HCT116 (cell line): ENCODE measurements around the gene SHISA7. TPM values are rescaled to one million over a fixed set of nuclear protein-coding genes. Genes with fewer than 3 reads are reported as not detected.

ENCODE experiments used
- ATAC-seq: fragments of 200-7000 bp; cut with Tn5 transposase; 2 replicates; pipeline ENCODE4 v1.9.1; 2020; ENCODE audit warnings: mild to moderate bottlenecking, moderate library complexity
- BruUV-seq: library from RNA; stranded (reverse); fragments of 400-500 nt; replicated peaks from 2 replicates; lab custom pipeline; 2021; lab: Mats Ljungman, UMichigan
- CTCF ChIA-PET: fragments of 300-600 bp; sonication (Branson Sonifier 250); formaldehyde crosslinking; loops from one replicate; lab custom pipeline; 2021; ENCODE audit warnings: antibody characterized with exemption; lab: Charles Lee
- POLR2A ChIA-PET: fragments of 300-600, 350-600 bp; sonication (Branson Sonifier 250); formaldehyde crosslinking; loops from one replicate; lab custom pipeline; 2021; ENCODE audit warnings: antibody characterized with exemption; lab: Charles Lee
- RAD21 ChIA-PET, 2 experiments: fragments of 300-600 bp; sonication (Branson Sonifier 250); formaldehyde crosslinking; loops; one replicate each; lab custom pipeline; 2023; ENCODE audit warnings: low total read pairs in 2 of 2; ENCODE audit not compliant: uncharacterized antibody in 2 of 2, unreplicated experiment in 2 of 2, low non-redundant PET in 1 of 2; lab: Charles Lee
- DNase-seq: peaks from one replicate; pipeline ENCODE4 v3.0.0-alpha.2; 2010; ENCODE audit warnings: low read depth, low spot score
- H2AFZ ChIP-seq: fragments of 200-600 bp; shearing (Covaris generic), sonication (generic); 2 replicates; pipeline ENCODE4 v1.6.1; 2017; ENCODE audit warnings: low read depth, mixed run types, mixed read lengths, antibody characterized with exemption, low read length; ENCODE audit not compliant: poor library complexity, severe bottlenecking
- H3K27ac ChIP-seq: 2 replicates; pipeline ENCODE4 v1.5.1; 2012; ENCODE audit warnings: low read depth, low read length
- H3K27me3 ChIP-seq: fragments of 200-600 bp; sonication (generic); 2 replicates; pipeline ENCODE4 v1.6.1; 2016; ENCODE audit warnings: mixed run types, low read length, mixed read lengths; ENCODE audit not compliant: insufficient read depth
- H3K36me3 ChIP-seq, 2 experiments: fragments of 200-500 bp in 1 of 2; fragments of 200-600 bp in 1 of 2; sonication (Bioruptor generic) in 1 of 2; sonication (generic) in 1 of 2; 2 replicates each; pipeline versions ENCODE4 v1.5.1 to v1.6.1; 2014 to 2016; ENCODE audit warnings: low read length in 2 of 2, inconsistent platforms in 1 of 2, mixed read lengths in 1 of 2, mixed run types in 1 of 2; ENCODE audit not compliant: insufficient read depth in 2 of 2, control insufficient read depth in 1 of 2
- H3K4me1 ChIP-seq, 2 experiments: fragments of 200-600 bp in 1 of 2; sonication (generic) in 1 of 2; 2 replicates each; pipeline versions ENCODE4 v1.5.1 to v1.6.1; 2012 to 2017; ENCODE audit warnings: low read length in 2 of 2, inconsistent platforms in 1 of 2, mild to moderate bottlenecking in 1 of 2, mixed read lengths in 1 of 2, mixed run types in 1 of 2, moderate library complexity in 1 of 2; ENCODE audit not compliant: insufficient read depth in 2 of 2, control insufficient read depth in 1 of 2
- H3K4me2 ChIP-seq: fragments of 200-600 bp; sonication (generic); 2 replicates; pipeline ENCODE4 v1.6.1; 2017; ENCODE audit warnings: mixed run types, low read length, mixed read lengths
- H3K4me3 ChIP-seq, 2 experiments: fragments of 200-600 bp in 1 of 2; sonication (generic) in 1 of 2; replicated peaks in 1 of 2; 2 replicates each; pipeline ENCODE4 v1.5.1; 2011 to 2016; ENCODE audit warnings: low read length in 2 of 2, control low read depth in 1 of 2, low read depth in 1 of 2, mild to moderate bottlenecking in 1 of 2, mixed read lengths in 1 of 2, mixed run types in 1 of 2
- H3K79me2 ChIP-seq: fragments of 200-600 bp; sonication (generic); 2 replicates; pipeline ENCODE4 v1.6.1; 2017; ENCODE audit warnings: mild to moderate bottlenecking, mixed run types, low read length, moderate library complexity, mixed read lengths; ENCODE audit not compliant: insufficient read depth
- H3K9ac ChIP-seq: fragments of 200-600 bp; sonication (generic); 2 replicates; pipeline ENCODE4 v1.6.1; 2016; ENCODE audit warnings: low read length, mixed read lengths
- H3K9me2 ChIP-seq: fragments of 200-600 bp; sonication (generic), shearing (Covaris generic); 2 replicates; pipeline ENCODE4 v1.6.1; 2017; ENCODE audit warnings: mixed run types, mild to moderate bottlenecking, moderate library complexity; ENCODE audit not compliant: insufficient read depth
- H3K9me3 ChIP-seq, 2 experiments: fragments of 200-500 bp in 1 of 2; fragments of 200-600 bp in 1 of 2; sonication (Bioruptor generic) in 1 of 2; sonication (generic) in 1 of 2; 2 replicates each; pipeline ENCODE4 v1.6.1; 2014 to 2017; ENCODE audit warnings: low read length in 2 of 2, mixed read lengths in 2 of 2, inconsistent platforms in 1 of 2, low read depth in 1 of 2, mild to moderate bottlenecking in 1 of 2, mixed run types in 1 of 2, moderate library complexity in 1 of 2; ENCODE audit not compliant: control insufficient read depth in 1 of 2, insufficient read depth in 1 of 2
- H4K20me1 ChIP-seq: fragments of 200-600 bp; sonication (generic), shearing (Covaris generic); 2 replicates; pipeline ENCODE4 v1.6.1; 2017; ENCODE audit warnings: mixed run types, mild to moderate bottlenecking, moderate library complexity; ENCODE audit not compliant: insufficient read depth
- CBX3 ChIP-seq: IDR thresholded peaks from 2 replicates; pipeline ENCODE4 v1.6.1; 2012; ENCODE audit warnings: low read depth
- EGR1 ChIP-seq: IDR thresholded peaks from 2 replicates; pipeline ENCODE4 v1.6.1; 2012; ENCODE audit warnings: low read depth
- ELF1 ChIP-seq: IDR thresholded peaks from 2 replicates; pipeline ENCODE4 v1.6.1; 2012; ENCODE audit warnings: low read depth, borderline replicate concordance
- EZH2 ChIP-seq: fragments of 200-600 bp; sonication (generic); IDR thresholded peaks from 2 replicates; pipeline ENCODE4 v1.6.1; 2017; ENCODE audit warnings: antibody characterized with exemption, mixed run types
- EZH2phosphoT487 ChIP-seq: fragments of 200-600 bp; IDR thresholded peaks from 2 replicates; pipeline ENCODE4 v1.6.1; 2018; ENCODE audit warnings: antibody characterized with exemption, borderline replicate concordance
- FOSL1 ChIP-seq: IDR thresholded peaks from 2 replicates; pipeline ENCODE4 v1.6.1; 2012; ENCODE audit warnings: low read depth
- JUND ChIP-seq: IDR thresholded peaks from 2 replicates; pipeline ENCODE4 v1.6.1; 2012
- MAX ChIP-seq: IDR thresholded peaks from 2 replicates; pipeline ENCODE4 v1.6.1; 2012
- POLR2A ChIP-seq: IDR thresholded peaks from 2 replicates; pipeline ENCODE4 v1.7.0; 2011; ENCODE audit warnings: borderline replicate concordance; ENCODE audit not compliant: insufficient read depth, insufficient read length; ENCODE audit errors: extremely low read depth
- POLR2AphosphoS5 ChIP-seq: IDR thresholded peaks from 2 replicates; pipeline ENCODE4 v1.6.1; 2011; ENCODE audit warnings: mild to moderate bottlenecking, low read depth, low read length, moderate library complexity
- SIN3A ChIP-seq: IDR thresholded peaks from 2 replicates; pipeline ENCODE4 v1.6.1; 2012; ENCODE audit warnings: low read depth
- SRF ChIP-seq: IDR thresholded peaks from 2 replicates; pipeline ENCODE4 v1.6.1; 2012; ENCODE audit warnings: low read depth
- YY1 ChIP-seq: IDR thresholded peaks from 2 replicates; pipeline ENCODE4 v1.6.1; 2011; ENCODE audit warnings: low read length, low read depth, moderate library complexity, mild to moderate bottlenecking; ENCODE audit not compliant: insufficient replicate concordance; ENCODE audit errors: extremely low read depth
- ZBTB33 ChIP-seq: IDR thresholded peaks from 2 replicates; pipeline ENCODE4 v1.6.1; 2011; ENCODE audit warnings: mild to moderate bottlenecking, low read length, moderate library complexity; ENCODE audit not compliant: insufficient replicate concordance; ENCODE audit errors: extremely low read depth
- ZFX ChIP-seq: fragments of 450-650 bp; IDR thresholded peaks from 2 replicates; pipeline ENCODE4 v1.6.1; 2017
- ZNF274 ChIP-seq: fragments of 200-500 bp; sonication (Bioruptor generic); IDR thresholded peaks from 2 replicates; pipeline ENCODE4 v1.6.1; 2014; ENCODE audit warnings: mild to moderate bottlenecking, low read depth, low read length, inconsistent platforms
- intact Hi-C: fragments of 100-400 bp; cut with micrococcal nuclease; formaldehyde crosslinking; loops from 2 replicates; pipeline ENCODE4 v1.10.0; 2022
- total RNA-seq: library from RNA; stranded (reverse); gene quantifications from one replicate; pipeline ENCODE4 v1.2.1, GENCODE V29; 2021; ENCODE audit not compliant: unreplicated experiment
- TF ChIP-seq, protein P1 (sequence below): IDR thresholded peaks from 2 replicates; pipeline ENCODE4 v1.6.1; 2012
- TF ChIP-seq, protein P2 (sequence below): IDR thresholded peaks from 2 replicates; pipeline ENCODE4 v1.6.1; 2012; ENCODE audit warnings: low read depth
- TF ChIP-seq, protein P3 (sequence below), 3 experiments: fragments of 200-600 bp in 1 of 3; sonication (generic) in 1 of 3; IDR thresholded peaks in 2 of 3; conservative IDR thresholded peaks in 1 of 3; 2 replicates each; pipeline ENCODE4 v1.5.1; 2012 to 2017; ENCODE audit warnings: low read depth in 2 of 3, low read length in 2 of 3, antibody characterized with exemption in 1 of 3, borderline replicate concordance in 1 of 3, control low read depth in 1 of 3, mild to moderate bottlenecking in 1 of 3, mixed read lengths in 1 of 3, mixed run types in 1 of 3, moderate library complexity in 1 of 3; ENCODE audit not compliant: insufficient read depth in 1 of 3

Gene SHISA7
- total RNA-seq, 1 experiment from 2014 or later: not detected

DNA sequence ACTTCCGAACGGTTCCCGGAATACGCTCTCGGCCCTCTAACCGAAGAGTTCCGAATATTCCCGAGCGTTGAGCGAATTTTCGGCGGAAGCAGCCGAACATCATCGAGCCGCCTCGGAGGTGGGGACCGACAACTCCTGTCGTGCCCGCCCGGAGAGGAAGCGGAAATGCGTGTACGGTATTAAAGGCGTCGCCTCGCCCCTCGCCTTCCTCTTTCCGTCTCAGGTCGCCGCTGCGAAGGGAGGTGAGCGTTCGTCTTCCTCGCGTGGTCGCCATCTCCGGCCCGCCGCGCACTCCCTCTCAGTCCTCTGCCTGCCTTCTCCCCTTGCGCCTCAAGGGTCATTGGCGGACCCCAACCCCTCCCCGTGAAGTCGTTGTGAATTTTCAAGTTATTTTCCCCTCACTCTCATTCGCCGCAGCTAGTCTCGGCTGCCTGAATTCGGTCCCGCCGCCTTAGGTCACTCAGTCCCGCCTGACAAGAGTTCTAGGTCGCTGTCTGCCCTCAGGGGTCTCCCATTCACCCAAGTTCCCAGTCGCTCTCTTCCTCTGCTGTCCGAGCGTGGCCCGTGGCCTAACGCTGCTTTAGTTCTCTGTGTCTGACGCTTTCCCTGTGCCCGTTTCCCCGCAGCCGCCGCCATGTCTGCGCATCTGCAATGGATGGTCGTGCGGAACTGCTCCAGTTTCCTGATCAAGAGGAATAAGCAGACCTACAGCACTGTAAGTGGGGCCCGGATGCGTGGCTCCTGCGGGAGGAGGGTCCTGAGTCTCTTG is 57.2 kb downstream of the SHISA7 start, which contains the start of gene RPL28:
TSS of gene RPL28 (plus strand) at position 209 of the 769 bp plus-strand sequence. CDS start at position 635, 426 bp downstream.
- intact Hi-C loops: loop anchor here (2.0 kb wide), 1 partner anchor 47 kb away; the partner anchor contains the start of gene KMT5C
- H3K27me3 ChIP-seq: no peaks in the 10 kb centered on the region
- H3K9me2 ChIP-seq: no peaks in the 10 kb centered on the region
- H3K9ac ChIP-seq: peak within 1 kb of the TSS; percentile 94
- ATAC-seq: peak; percentile 77
- H4K20me1 ChIP-seq: peaks cover 44% of the 10 kb centered on the region; the same call in 1 of the 2 replicates
- peaks cover 18 to 43% of the 10 kb centered on the region in 2 experiments for H3K36me3 ChIP-seq
- H3K79me2 ChIP-seq: peaks cover 64% of the 10 kb centered on the region
- ChIA-PET RAD21 (no interaction called here), CTCF (no interaction called here), POLR2A (no interaction called here)
- peak within 1 kb of the TSS; percentile 99 to 100 for H3K4me3 ChIP-seq
- DNase-seq: peak; percentile 97
- H3K4me1 ChIP-seq: peaks cover 6 to 66% of the 10 kb centered on the region in 2 experiments; a peak in 3 of 4 replicates
- peak within 1 kb of the TSS; percentile 99 for H3K27ac ChIP-seq
- no peaks in the 10 kb centered on the region for H3K9me3 ChIP-seq
- peak within 1 kb of the TSS; percentile 99 for H3K4me2 ChIP-seq
- H2AFZ ChIP-seq: no peak within 1 kb of the TSS
- BruUV-seq: no TSS peak
- peak; percentile 99 for TF ChIP-seq POLR2A
- no peak for TF ChIP-seq JUND
- no peak for TF ChIP-seq ZNF274
- TF ChIP-seq CBX3: peak; percentile 22; the same call in 1 of the 2 replicates
- TF ChIP-seq, protein P1, sequence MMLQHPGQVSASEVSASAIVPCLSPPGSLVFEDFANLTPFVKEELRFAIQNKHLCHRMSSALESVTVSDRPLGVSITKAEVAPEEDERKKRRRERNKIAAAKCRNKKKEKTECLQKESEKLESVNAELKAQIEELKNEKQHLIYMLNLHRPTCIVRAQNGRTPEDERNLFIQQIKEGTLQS: no peak
- TF ChIP-seq EGR1: no peak
- no peak for TF ChIP-seq EZH2phosphoT487
- TF ChIP-seq YY1: peak; percentile 83
- peak; percentile 26 for TF ChIP-seq ZBTB33
- TF ChIP-seq EZH2: no peak
- no peak; the same call in 1 of the 2 replicates for TF ChIP-seq ELF1
- TF ChIP-seq POLR2AphosphoS5: peak; percentile 100
- TF ChIP-seq FOSL1: no peak
- TF ChIP-seq, protein P2, sequence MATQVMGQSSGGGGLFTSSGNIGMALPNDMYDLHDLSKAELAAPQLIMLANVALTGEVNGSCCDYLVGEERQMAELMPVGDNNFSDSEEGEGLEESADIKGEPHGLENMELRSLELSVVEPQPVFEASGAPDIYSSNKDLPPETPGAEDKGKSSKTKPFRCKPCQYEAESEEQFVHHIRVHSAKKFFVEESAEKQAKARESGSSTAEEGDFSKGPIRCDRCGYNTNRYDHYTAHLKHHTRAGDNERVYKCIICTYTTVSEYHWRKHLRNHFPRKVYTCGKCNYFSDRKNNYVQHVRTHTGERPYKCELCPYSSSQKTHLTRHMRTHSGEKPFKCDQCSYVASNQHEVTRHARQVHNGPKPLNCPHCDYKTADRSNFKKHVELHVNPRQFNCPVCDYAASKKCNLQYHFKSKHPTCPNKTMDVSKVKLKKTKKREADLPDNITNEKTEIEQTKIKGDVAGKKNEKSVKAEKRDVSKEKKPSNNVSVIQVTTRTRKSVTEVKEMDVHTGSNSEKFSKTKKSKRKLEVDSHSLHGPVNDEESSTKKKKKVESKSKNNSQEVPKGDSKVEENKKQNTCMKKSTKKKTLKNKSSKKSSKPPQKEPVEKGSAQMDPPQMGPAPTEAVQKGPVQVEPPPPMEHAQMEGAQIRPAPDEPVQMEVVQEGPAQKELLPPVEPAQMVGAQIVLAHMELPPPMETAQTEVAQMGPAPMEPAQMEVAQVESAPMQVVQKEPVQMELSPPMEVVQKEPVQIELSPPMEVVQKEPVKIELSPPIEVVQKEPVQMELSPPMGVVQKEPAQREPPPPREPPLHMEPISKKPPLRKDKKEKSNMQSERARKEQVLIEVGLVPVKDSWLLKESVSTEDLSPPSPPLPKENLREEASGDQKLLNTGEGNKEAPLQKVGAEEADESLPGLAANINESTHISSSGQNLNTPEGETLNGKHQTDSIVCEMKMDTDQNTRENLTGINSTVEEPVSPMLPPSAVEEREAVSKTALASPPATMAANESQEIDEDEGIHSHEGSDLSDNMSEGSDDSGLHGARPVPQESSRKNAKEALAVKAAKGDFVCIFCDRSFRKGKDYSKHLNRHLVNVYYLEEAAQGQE: no peak
- TF ChIP-seq SRF: no peak
- peak; percentile 48; the same call in 1 of the 2 replicates for TF ChIP-seq ZFX
- TF ChIP-seq MAX: peak; percentile 77
- peak; percentile 98 for TF ChIP-seq SIN3A
- TF ChIP-seq, protein P3, sequence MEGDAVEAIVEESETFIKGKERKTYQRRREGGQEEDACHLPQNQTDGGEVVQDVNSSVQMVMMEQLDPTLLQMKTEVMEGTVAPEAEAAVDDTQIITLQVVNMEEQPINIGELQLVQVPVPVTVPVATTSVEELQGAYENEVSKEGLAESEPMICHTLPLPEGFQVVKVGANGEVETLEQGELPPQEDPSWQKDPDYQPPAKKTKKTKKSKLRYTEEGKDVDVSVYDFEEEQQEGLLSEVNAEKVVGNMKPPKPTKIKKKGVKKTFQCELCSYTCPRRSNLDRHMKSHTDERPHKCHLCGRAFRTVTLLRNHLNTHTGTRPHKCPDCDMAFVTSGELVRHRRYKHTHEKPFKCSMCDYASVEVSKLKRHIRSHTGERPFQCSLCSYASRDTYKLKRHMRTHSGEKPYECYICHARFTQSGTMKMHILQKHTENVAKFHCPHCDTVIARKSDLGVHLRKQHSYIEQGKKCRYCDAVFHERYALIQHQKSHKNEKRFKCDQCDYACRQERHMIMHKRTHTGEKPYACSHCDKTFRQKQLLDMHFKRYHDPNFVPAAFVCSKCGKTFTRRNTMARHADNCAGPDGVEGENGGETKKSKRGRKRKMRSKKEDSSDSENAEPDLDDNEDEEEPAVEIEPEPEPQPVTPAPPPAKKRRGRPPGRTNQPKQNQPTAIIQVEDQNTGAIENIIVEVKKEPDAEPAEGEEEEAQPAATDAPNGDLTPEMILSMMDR (IDR thresholded peaks at IDR 0.05 in 2 of 3, conservative IDR thresholded peaks at IDR 0.05 in 1 of 3; ENCODE audit: borderline replicate concordance in 1 of 3, insufficient read depth in 1 of 3, low read depth in 2 of 3, low read length in 2 of 3): no peak
